ENCODE measurements around the gene YRDC.

GRCh38 chr1:37840711-37841110 is 32.7 kb upstream of the YRDC start:
- TF ChIP-seq, protein P1, sequence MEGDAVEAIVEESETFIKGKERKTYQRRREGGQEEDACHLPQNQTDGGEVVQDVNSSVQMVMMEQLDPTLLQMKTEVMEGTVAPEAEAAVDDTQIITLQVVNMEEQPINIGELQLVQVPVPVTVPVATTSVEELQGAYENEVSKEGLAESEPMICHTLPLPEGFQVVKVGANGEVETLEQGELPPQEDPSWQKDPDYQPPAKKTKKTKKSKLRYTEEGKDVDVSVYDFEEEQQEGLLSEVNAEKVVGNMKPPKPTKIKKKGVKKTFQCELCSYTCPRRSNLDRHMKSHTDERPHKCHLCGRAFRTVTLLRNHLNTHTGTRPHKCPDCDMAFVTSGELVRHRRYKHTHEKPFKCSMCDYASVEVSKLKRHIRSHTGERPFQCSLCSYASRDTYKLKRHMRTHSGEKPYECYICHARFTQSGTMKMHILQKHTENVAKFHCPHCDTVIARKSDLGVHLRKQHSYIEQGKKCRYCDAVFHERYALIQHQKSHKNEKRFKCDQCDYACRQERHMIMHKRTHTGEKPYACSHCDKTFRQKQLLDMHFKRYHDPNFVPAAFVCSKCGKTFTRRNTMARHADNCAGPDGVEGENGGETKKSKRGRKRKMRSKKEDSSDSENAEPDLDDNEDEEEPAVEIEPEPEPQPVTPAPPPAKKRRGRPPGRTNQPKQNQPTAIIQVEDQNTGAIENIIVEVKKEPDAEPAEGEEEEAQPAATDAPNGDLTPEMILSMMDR (IDR thresholded peaks at IDR 0.05 in 2 of 3, conservative IDR thresholded peaks at IDR 0.05 in 1 of 3; ENCODE audit: borderline replicate concordance in 1 of 3, insufficient read depth in 1 of 3, low read depth in 2 of 3, low read length in 2 of 3), result no peak
- no peak for TF ChIP-seq SRF (IDR thresholded peaks at IDR 0.05; ENCODE audit: low read depth)
- no peak for TF ChIP-seq POLR2A (IDR thresholded peaks at IDR 0.05; ENCODE audit: borderline replicate concordance, extremely low read depth, insufficient read depth, insufficient read length)
- TF ChIP-seq POLR2AphosphoS5 (IDR thresholded peaks at IDR 0.05; ENCODE audit: low read depth, low read length), result no peak
- no peak for TF ChIP-seq RAD21 (IDR thresholded peaks at IDR 0.05; ENCODE audit: low read depth)

All from HCT116 (cell line).